ENCODE data around the gene PLXNB3. TPM values are rescaled to one million over a fixed set of nuclear protein-coding genes. Genes with fewer than 3 reads are reported as not detected.

Gene PLXNB3
- total RNA-seq, 1 experiment from 2014 or later: 1.7 TPM

DNA sequence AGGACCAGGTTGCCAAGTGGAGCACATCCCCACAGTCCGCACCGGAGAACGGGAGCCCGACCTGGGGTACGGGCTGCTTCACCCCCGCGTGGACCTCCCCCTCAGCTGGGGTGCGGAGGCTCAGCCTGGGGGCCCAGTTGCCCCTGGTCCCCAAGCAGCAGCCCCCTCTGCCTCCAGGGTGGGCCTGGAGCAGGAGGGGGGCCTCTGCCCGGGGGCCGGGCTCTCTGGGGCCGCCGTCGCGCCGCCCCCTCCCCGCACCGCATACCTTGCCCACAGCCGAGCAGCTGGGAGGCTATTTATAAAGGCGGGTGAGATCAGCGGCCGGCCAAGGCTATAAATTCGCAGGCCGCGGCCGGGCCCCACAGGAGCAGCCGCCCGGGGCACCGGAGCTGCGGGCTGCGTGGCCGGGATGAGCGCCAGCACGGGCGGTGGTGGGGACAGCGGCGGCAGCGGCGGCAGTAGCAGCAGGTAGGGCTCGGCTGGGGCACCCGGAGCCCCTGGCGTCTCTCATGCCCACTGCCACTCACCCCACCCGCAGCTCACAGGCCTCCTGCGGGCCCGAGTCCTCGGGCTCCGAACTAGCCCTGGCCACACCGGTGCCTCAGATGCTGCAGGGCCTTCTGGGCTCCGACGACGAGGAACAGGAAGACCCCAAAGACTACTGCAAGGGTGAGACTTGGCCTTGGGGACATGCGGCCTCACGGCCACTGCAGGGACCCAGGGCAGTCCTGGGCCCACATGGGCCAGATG, 16.8 kb downstream of the PLXNB3 start, which contains the start of gene SRPK3:
SRPK3 (plus strand) TSS at position 364 of the 750 bp plus-strand sequence; CDS start at position 410, 46 bp downstream.
- no peak for DNase-seq (ENCODE audit: low read depth)
- in situ Hi-C loops (cut with HindIII; ENCODE audit: low pct_unique_long_range_greater_than_20kb, low sequenced_read_pairs): no loop called here

DNA sequence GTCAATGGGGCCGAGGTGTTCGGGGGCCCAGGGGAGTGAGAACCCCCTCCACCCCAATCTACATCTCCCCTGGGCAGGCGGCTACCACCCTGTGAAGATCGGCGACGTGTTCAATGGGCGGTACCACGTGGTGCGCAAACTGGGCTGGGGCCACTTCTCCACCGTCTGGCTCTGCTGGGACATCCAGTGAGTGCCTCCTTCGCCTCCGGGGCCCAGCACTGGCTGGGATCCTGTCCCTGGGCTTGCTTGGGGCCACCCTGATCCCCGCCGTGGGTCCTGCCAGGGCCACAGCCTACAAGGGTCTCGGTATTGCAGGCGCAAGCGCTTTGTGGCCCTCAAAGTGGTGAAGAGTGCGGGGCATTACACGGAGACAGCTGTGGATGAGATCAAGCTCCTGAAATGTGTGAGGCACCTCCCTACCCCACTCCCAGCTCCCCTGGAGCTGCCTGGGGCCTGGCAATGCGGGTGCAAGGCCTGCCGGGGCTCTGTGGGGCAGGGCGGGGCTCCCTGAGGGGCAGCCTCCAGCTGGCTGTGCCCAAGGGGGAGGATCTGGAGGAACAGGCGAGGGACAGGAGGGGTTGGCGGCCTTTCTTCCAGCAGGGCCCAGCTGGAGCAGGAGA, 17.5 kb downstream of the PLXNB3 start:
- no peak for DNase-seq (ENCODE audit: low read depth)

DNA sequence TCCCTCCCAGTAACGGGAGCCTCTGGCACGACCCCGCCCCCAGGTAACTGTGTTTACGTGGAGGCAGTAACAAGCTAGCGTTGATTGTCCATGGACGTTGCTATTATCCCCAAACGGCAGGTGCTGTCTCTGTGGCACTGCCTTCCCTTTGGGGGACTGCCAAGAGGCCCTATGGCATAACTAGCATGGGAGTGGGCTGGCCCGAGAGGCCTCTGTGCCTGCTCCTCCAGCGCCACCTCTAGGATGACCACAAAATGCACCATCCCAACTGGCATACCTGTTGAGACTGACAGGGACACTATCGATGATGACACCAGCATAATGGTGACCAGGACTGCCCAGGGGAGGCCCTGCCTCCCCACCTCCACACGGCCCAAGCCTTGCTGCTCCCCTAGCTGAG, 18.3 kb downstream of the PLXNB3 start:
- in situ Hi-C loops (cut with HindIII; ENCODE audit: low pct_unique_long_range_greater_than_20kb, low sequenced_read_pairs): no loop called here

More for the DNA sequence above, 17.5 kb downstream of the PLXNB3 start:
- in situ Hi-C loops (cut with HindIII; ENCODE audit: low pct_unique_long_range_greater_than_20kb, low sequenced_read_pairs): no loop called here

DNA sequence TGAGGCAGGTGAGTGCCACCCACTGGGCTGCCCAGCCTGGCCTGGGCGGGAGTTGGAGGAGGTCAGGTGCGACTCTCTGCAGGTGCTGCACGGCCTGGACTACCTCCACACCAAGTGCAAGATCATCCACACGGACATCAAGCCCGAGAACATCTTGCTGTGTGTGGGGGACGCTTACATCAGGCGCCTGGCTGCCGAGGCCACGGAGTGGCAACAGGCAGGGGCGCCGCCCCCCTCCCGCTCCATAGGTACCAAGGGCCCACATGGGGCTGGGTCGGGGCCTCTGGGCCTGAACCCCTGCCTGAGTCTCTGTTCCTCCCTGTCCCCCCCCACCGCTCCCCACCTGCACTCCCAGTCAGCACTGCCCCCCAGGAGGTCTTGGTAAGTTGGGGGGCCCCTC, 18.8 kb downstream of the PLXNB3 start:
- in situ Hi-C loops (cut with HindIII; ENCODE audit: low pct_unique_long_range_greater_than_20kb, low sequenced_read_pairs): no loop called here
- no peak for DNase-seq (ENCODE audit: low read depth)

More for the DNA sequence above, 18.3 kb downstream of the PLXNB3 start:
- no peak for DNase-seq (ENCODE audit: low read depth)

DNA sequence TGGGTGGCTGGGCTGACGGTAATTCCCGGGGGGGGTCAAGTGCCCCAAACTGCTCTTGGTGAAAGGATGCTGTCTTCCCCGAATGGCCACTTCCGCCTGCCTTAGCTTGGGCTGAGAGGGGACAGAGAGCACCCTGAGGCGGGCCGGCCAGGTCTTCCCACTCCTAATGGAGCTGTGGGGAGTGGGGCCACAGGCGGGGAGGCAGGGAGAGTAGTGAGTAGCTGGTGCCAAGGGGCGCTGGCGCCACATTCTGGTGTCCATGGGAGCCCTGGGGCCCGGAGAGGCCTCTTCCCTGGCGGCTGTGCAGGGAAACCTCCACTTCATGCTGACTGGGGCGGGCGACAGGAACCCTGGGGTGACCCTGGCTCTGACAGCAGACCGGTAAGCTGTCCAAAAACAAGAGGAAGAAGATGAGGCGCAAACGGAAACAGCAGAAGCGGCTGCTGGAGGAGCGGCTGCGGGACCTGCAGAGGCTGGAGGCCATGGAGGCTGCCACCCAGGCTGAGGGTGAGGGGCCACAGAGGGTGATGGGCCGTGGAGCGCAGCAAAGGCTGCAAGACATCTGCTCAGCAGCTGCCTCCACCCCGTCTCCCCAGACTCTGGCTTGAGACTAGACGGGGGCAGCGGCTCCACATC, 19.4 kb downstream of the PLXNB3 start:
- in situ Hi-C loops (cut with HindIII; ENCODE audit: low pct_unique_long_range_greater_than_20kb, low sequenced_read_pairs): no loop called here
- no peak for DNase-seq (ENCODE audit: low read depth)

DNA sequence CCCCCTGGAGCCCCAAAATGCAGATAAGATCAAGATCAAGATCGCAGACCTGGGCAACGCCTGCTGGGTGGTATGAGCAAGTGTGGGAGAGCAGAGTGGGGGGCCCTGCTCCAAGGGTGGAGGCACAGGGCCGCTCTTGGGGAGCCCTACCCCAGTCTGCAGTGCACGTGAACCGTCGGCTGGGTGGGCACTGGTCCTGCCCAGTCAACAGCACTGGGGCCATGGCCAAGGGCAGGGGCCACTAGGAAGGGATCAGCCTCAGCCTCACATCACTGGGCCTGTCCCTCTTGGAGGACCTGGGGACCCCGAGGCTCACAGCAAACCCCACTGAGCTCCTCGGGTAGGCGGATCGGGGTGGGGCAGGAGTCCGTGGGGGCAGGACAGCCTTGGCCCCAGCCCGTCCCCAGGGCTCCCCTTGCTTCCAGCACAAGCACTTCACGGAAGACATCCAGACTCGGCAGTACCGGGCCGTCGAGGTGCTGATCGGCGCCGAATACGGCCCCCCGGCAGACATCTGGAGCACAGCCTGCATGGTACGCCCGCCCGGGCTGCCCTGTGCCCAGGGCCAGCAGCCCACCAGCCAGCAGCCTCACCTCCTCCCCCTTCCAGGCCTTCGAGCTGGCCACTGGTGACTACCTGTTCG, 20.4 kb downstream of the PLXNB3 start:
- in situ Hi-C loops (cut with HindIII; ENCODE audit: low pct_unique_long_range_greater_than_20kb, low sequenced_read_pairs): no loop called here

DNA sequence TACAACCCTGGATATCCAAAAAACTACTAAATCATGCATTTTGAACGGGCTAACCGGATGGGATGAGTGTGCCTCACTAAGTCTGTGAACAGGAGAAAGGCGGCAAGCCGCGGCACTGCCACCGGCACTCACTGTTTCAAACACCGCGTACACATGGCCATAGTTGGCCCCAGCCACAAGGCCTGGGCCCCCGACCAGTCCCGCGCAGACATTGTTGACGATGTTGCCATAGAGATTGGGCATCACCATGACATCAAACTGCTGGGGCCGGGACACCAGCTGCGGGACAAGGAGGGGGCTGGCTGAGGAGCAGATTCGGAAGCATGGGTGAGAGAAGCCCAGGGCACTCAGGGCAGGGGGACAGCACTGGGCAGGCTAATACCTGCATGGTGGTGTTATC, 22.6 kb downstream of the PLXNB3 start:
- in situ Hi-C loops (cut with HindIII; ENCODE audit: low pct_unique_long_range_greater_than_20kb, low sequenced_read_pairs): no loop called here
- no peak for DNase-seq (ENCODE audit: low read depth)

More for the DNA sequence above, 20.4 kb downstream of the PLXNB3 start:
- DNase-seq (ENCODE audit: low read depth): no peak

DNA sequence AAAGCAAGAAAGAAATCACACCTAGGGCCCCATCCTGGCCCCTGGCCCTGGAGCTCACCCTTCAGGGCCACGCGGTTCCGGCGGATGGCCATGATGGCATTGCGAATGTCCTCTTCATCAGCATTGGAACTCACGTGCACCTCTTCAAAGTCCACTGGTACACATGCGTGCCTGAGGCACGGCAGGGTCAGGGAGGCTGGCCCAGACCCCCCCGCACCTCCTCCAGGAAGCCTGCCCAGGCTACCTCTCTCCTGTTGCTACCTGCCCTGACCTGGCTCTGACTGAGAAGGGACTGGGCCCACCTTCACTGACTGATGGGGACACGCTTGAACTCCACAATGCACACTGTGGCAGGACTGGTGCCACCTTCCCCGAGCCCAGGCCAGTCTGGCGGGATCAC, 25.6 kb downstream of the PLXNB3 start:
- in situ Hi-C loops (cut with HindIII; ENCODE audit: low pct_unique_long_range_greater_than_20kb, low sequenced_read_pairs): no loop called here
- no peak for DNase-seq (ENCODE audit: low read depth)

DNA sequence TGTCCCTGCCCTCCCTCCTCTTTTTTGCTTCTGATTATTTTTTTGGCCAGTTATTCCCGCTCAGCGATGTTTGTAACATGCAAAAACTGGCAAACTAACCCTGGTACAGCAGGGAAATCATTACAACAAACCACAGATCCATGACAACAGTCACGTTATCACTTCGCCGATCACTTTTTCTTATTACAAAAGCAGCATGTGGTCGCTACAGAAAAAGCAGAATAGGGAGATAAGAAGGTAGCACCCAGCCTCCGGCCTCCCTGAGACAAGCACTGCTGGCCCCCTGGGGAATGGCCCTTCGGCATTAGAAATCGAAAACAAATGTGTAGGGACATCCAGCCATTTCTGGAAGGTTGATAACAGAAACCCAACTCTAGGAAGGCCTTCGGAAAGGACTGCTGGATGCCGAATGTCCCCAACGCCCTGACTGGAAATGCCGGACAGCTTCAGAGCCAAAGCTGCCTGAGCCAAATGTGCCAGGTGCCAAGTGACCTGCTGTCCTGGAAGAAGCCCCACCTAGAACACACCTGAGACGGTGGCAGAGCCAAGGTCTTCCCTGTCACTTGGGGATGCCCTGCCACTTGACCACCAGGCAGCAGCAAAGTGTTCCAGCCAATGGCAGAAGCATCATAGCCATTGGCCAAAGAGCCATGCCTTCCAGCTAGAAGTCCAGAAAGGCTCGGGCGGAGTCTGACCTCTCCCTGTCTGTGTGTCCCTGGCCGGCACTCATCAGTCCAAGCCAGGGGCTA, 27.2 kb downstream of the PLXNB3 start:
- in situ Hi-C loops (cut with HindIII; ENCODE audit: low pct_unique_long_range_greater_than_20kb, low sequenced_read_pairs): no loop called here
- DNase-seq (ENCODE audit: low read depth): no peak

DNA sequence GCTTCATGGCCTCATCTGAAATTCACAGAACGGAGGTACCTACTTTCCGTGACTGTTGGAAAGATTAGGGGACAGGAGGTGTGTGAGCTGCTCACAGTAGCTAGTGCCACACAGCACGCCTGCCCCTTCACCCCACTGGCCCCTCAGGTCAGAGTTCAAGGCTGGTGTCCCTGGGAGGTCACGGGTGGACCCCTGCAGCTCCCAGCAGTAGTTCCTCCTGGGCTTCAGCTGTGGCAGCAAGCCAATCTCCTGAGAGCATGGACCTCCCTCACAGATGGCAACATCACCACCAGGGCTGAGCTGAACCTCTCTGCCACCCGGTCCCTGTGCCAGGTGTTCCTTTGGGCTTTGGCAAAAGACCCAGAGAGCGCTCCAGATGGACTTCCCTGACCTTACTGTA, 28.3 kb downstream of the PLXNB3 start:
- DNase-seq (ENCODE audit: low read depth): no peak
- in situ Hi-C loops (cut with HindIII; ENCODE audit: low pct_unique_long_range_greater_than_20kb, low sequenced_read_pairs): no loop called here

DNA sequence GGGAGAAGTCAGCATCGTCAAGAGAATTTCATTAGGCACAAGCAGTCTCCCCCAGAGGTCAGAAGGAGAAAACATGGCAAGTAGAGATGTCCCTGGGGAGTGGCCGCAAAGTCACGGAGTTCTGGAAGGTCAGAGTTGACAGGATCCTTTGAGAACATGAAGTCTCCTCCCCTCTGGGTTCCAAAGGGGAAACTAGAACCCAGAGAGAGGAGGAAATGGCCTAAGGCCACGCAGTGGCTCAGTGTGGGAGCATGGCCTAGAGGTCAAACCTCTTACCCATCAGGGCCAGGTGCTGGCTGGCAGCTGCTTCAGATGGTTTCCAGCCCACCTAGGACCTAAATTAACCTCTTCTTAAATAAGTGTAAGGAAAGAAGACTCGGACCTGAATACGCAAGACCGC, 29.2 kb downstream of the PLXNB3 start:
- no peak for DNase-seq (ENCODE audit: low read depth)
- in situ Hi-C loops (cut with HindIII; ENCODE audit: low pct_unique_long_range_greater_than_20kb, low sequenced_read_pairs): no loop called here

DNA sequence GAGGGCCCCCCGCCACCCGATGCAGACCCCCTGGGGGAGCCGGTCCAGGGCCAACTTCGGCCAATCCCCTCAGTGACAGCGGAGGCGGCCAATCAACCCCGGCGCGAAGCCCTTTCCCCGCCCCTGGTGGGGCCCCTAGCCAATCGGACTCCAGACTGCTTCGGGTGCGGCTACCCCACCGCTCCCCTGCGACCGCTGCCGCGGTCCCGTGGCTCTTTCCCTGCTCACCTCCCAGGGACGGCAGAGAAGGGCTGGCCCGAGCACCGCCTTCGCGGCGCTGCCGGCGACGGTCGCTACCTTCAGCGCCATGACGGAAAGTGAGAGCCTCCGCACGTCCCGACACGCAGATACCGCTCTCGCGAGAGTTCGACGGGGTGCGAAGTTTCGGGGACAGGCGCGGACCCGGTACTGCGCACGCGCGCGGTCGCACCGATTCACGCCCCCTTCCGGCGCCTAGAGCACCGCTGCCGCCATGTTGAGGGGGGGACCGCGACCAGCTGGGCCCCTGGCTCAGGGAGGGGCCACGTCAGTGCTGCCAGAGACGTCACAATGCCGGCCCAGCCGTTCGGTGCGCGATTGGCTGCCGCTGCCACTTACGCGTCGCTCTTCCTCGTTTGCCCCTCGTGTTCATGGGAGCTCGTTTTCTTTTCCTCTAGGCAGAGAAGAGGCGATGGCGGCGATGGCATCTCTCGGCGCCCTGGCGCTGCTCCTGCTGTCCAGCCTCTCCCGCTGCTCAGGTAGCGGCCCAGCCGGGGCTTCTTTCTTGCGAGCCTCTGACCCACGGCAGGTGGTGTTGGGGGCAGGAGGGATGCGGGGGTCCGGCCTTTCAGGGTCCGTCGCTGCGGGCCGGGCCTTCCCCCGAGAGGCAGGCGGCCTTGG, 30.2 kb downstream of the PLXNB3 start, which contains the start of the genes IDH3G and SSR4:
IDH3G (minus strand) TSS at position 358 of the 879 bp plus-strand sequence; CDS start at position 309, 49 bp downstream.
SSR4 (plus strand) TSS at position 651 of the 879 bp plus-strand sequence; CDS start at position 671, 20 bp downstream.
- in situ Hi-C loops (cut with HindIII; ENCODE audit: low pct_unique_long_range_greater_than_20kb, low sequenced_read_pairs): no loop called here
- DNase-seq (ENCODE audit: low read depth): peak; percentile 96

DNA sequence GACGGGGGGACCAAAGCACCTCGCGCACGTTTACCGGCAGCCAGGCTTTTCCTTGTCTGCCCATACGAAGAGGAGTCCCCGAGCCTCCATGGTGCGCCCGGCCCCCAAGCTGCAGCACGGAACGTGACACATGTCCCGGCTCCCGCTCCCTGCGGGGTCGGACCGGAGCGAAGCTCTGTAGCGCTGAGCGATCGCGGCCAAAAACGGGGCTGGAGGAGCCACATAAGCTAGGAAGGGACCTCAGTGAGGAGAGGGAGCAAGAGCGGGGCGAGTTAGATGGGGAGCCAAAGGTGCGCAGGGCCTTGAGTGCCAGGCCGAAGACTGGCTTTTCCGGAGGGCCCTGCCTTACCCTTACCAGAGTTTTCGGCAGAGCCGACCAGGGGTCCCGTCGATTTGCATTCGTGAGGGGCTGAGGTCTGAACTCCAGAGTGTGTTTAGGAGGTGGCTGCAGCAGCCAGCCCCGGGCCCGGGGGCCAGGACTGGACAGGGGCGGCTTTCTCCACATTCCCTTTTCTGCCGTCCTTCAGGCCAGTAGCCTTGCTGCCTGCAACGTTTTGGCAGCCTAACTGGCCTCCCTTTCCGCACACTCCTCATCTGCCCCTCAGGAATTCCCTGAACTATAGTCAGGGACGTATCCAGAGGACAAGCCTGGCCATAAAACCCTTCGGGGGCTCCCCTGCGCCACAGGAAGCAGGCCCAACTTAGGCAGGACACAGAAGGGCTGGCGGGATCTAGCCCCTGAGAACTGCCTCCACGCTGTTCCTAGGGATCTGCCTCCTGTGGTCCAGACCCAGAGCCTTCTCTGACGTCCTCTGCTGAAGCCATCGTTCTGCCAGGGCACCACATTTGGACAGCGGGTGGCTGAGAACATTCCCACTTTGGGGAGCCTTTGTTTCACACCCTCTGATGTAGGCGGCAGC, 31.1 kb downstream of the PLXNB3 start:
- DNase-seq (ENCODE audit: low read depth): no peak
- in situ Hi-C loops (cut with HindIII; ENCODE audit: low pct_unique_long_range_greater_than_20kb, low sequenced_read_pairs): no loop called here

DNA sequence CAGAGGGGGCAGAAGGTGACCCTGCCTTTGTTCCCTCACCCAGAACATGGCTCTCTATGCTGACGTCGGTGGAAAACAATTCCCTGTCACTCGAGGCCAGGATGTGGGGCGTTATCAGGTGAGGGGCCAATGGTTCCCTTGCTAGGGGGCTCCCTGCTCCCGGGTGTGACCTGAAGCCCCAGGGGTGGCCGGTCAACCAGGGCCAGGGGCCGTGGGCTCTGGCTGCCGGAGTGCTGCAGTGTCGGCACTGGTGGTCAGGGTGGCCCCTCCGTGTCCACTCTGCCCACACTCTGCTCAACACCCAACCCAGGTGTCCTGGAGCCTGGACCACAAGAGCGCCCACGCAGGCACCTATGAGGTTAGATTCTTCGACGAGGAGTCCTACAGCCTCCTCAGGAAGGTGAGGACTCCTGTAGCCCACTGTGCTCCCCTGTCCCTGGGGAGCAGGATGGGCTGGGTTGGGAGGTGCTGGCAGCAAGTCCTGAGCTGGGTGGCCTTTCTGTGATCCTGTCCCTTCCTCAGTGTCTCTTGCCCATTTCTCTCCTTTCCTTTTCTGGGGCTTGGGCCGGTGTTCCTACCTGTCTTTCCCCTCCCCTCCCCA, 33.5 kb downstream of the PLXNB3 start:
- in situ Hi-C loops (cut with HindIII; ENCODE audit: low pct_unique_long_range_greater_than_20kb, low sequenced_read_pairs): no loop called here
- DNase-seq (ENCODE audit: low read depth): no peak

DNA sequence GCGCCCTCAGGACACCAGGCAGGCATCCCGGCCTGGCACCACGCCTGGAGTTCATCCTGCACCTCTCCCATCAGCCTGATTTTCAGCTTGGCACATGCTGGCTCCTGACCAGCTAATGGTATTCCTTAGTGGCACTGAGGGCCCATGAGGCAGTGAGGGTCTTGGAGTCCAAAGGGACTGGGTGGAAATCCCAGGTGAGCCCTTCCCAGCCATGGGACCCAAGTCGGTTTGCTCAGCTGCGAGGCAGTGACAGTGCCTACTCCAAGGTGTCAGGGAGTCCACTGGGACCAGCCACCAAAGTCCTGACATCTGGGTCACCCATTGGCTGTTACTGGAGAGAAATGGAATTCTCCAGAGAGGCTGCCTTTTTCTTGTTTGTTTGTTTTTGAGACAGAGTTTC, 35.3 kb downstream of the PLXNB3 start:
- no peak for DNase-seq (ENCODE audit: low read depth)
- in situ Hi-C loops (cut with HindIII; ENCODE audit: low pct_unique_long_range_greater_than_20kb, low sequenced_read_pairs): no loop called here

DNA sequence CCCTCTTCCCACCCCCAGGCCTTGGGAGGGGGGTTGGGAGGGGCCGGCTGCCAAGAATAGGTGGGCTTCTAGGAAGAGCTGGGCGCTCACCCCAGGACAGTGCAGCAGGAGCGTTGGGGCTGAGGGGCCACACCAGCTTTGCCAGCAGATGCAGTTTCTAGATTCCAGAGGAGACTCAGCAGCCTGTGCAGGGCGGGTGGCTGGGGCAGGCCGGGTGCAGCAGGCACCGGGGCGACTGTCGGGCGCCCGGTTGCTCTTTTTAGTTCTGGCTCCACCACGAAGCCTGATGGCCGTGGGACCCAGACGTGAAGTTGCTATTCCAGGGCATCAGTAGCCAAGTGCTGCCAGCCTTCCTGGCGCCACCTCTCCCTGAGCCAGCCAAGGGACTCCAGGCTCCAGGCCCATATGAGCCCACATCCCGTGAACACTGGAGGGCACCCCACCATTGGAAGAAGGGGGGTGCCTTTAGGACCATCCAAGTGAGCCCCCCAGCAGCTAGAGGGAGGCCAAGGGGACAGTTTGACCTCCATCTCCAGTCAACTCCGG, 36.2 kb downstream of the PLXNB3 start:
- in situ Hi-C loops (cut with HindIII; ENCODE audit: low pct_unique_long_range_greater_than_20kb, low sequenced_read_pairs): no loop called here
- DNase-seq (ENCODE audit: low read depth): no peak
